HG03460 (cell line): ENCODE data around the gene ARGLU1.
A peak's percentile ranks its signal among the peaks of the same experiment; 100 is the strongest.

Source experiments
- ATAC-seq: cut with Tn5 transposase; IDR thresholded peaks from one replicate; pipeline ENCODE4 v1.9.1; 2021; ENCODE audit not compliant: unreplicated experiment

The ARGLU1 gene

GRCh38 chr13:106550570-106551135 lies 17.3 kb downstream of the ARGLU1 start:
- no peak for ATAC-seq

DNA sequence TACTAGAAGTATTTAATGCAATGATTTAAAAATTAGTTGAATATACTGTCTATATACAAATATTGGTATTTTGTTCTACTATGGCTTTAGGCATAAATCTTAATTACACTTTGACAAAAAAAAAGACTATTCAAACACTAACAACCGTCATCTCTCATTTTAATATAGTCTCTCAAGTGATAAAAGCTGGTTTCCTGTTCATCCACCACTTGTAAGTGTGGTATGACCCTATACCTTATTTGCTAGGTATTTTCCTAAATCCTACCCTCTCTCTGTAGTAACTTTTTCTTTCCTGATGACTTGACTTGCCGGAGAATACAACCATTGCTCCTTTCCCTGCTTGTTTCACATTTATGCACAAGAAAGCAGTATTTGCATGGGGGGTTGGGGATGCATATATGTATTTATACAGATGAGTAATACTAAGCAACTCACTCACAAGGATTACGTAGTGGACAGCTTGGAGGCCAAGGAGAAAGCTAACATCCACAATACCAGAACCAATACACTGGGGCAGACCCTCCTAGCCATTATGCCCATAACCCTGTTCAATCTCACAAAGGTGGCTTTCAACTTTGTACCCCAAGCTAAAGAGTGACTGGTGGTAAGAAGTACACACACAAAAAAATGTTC lies 19.8 kb downstream of the ARGLU1 start:
- ATAC-seq, result no peak

DNA sequence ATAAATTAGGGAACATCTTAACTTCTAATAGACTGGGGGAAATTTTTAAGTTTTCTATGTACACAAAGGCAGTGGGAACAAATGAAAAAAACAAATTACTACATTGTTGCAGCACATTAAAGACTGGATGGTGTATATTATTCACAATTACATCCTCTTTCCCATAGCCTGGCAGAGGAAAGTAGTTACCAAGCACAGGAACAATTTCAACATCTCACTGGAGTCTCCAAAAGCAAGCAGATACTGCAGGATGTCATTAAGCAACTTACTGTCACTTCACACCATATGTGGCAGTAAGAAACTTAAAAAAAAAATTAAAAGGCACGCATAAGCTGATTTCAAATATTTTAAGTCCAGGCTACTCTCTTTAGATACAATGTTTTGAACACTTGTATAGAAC lies 26.1 kb downstream of the ARGLU1 start:
- ATAC-seq, result no peak

DNA sequence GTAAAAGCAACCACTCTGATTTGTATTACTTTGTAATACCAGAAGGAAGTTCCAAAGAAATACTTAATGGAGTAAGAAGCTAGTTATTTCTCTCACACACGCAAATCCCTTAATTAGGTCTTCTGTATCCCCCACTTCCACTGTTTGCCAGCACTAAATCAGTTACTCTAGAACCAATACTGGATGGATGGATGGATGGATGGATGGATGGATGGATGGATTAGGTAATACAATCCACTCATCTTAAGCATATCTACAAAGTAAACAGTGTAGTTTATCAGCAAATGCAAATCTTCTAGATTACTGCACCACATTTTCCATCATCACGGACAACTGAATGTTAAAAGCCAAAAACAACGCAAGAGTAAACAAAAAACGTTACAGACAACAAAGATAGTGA lies 27.3 kb downstream of the ARGLU1 start:
- no peak for ATAC-seq

DNA sequence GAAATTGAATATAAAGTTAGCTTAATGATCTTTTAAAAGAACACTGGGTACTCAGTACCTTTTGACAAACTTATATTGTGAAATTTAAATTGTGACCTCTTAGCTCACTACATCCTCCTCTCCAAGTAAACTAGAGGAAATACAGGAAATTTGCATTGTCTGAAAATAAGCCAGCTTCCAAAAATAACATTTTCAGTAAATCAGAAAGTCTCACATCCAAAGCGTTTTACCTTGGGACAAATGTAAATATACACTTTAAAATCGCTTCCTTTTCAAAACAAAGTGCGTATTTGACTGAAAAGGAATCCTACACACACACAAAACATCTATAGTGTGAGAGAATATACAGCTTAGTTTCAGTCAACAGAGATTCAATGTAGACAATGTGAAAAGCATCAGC lies 30.4 kb downstream of the ARGLU1 start:
- no peak for ATAC-seq

DNA sequence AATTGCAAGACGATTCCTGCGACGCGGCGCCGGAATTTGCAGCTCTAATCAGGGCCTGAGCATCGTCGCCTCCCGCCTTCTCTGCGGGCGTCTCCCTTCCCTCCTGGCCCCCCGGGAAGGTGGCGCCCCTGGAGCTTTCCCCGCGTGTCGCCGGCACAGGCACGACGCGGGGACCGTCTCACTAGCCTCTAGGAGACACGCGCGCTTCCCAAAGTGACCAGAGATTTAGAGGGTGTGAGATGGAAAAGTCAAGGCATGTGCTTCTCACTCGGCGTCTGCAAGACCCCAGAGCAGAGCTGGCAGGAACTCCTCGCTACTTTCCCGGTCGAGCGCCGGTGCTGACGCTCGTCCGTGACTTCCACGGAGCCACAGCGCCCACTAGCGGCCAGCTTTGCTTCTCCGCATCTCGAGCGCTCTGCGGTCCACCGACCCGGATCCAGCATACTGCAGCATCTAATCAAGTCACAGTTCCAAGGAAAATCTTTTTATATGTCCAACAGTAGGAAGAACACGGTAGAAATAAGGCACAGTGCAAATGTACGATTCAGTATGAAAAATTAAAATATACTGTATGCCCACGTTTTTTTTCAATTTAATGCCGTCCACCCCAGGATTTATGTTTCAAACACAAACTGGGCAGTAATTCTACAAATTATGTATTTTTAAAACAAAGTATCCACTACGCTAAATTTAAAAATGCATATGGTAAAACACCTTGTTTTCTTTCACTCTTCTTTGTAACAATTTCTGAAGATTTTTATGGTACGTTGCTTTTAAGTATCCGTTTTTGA lies 31.5 kb downstream of the ARGLU1 start:
- peak; percentile 48 for ATAC-seq

DNA sequence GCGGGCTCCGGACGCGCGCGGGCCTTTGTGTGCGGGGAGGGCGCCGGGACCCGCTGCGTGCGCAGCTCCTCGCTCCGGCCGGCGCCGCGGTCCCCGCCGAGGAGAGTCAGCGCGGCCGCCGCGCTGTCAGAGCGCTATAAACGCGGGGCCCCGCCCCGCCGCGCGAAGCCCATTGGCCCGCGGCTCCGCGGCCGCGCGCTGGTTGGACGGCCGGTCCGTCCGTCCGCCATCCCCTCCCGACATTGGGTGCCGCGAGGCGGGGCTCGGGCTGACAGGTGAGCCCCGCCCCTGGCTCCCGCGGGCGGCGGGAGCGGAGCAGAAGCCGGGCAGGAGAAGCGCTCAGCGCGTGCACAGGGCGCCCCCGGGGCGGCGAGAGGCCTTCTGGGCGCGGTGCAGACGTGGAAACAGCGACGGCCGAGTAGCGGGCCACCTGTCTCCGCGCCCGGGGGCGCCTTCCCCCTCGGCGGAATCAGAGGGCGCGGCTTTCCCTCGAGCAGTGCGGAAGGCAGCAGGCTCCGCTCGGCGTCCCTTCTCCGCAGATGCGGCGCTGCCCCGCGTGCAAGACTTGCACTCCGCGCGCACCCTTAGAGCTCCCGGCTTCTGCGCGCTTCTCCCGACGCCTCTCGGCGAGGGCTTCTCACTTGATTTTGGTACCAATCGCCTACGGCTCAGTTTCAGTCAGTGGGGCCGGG lies 32.2 kb downstream of the ARGLU1 start, which contains the start of gene EFNB2:
TSS of gene EFNB2 (minus strand) at position 111 of the 692 bp plus-strand sequence. CDS start 698 bp downstream, outside the sequence.
- ATAC-seq, result peak; percentile 93

GRCh38 chr13:106534639-106535551 lies 33.0 kb downstream of the ARGLU1 start:
- ATAC-seq, result peak; percentile 11

- ATAC-seq, result no peak
Observed at GRCh38 chr13:106533943-106534638, 33.8 kb downstream of the ARGLU1 start.

DNA sequence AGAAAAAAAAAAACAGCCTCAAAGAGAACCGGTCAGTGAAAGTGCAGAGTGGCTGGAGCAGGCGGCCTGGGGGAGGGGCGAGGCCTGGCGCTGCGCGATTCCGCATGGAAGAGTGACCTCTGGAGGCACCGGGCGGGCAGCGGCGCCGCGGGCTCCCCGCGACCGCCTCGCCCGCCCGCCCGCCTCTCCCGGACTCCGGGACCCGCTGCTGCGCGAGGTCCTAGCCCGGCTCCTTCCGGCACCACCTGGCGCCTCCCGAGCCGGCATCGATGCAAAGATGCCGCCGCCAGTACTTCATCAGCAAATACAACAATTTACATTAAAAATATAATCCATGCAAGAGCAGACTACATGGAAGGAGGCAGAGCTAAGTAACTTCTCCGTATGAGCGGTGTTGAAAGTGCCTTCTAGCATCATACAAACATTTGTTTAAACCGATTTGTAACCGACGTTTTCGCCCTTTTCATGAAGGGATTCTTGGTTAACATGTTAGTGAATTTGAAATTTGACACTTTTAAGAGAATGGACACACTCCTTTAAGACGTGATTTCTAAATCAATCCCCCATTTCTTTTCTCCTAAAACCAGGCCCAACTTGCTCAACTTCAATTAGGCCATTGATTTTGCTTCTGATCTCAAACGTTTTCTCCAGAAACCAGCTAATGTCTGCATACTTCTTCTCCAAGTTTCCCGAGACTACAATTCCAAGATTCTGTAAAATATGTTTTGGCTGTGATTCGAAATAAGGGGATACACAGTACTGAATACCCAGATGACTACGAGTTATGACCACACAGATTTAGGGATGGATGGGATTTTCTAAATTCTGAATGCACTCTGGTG lies 34.6 kb downstream of the ARGLU1 start:
- ATAC-seq, result no peak

- no peak for ATAC-seq
Observed at GRCh38 chr13:106532111-106532929, 35.6 kb downstream of the ARGLU1 start.

DNA sequence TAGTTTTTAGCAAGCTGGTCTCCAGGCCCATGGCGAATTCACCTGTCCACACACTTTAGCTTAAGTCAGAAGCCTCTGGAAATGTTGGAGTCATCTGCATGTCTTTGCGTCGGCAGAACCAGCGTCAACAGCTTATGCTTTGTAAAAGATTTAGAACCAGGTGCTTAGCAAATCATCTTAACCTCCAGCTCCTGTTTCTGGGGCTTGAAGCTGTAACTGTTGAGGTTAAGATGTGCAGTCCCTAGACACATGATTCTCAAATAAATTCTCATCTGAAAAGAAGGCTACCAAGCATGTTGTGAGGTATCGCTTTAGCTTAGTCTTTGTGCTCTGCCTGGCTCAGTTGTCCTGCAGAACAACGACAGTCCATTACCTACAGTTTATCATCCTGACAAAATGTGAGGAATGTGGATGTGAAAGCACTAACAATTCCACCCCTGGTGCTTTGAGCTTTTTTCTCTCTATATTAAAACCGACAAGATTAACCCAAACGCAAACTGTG lies 36.9 kb downstream of the ARGLU1 start:
- ATAC-seq, result no peak

DNA sequence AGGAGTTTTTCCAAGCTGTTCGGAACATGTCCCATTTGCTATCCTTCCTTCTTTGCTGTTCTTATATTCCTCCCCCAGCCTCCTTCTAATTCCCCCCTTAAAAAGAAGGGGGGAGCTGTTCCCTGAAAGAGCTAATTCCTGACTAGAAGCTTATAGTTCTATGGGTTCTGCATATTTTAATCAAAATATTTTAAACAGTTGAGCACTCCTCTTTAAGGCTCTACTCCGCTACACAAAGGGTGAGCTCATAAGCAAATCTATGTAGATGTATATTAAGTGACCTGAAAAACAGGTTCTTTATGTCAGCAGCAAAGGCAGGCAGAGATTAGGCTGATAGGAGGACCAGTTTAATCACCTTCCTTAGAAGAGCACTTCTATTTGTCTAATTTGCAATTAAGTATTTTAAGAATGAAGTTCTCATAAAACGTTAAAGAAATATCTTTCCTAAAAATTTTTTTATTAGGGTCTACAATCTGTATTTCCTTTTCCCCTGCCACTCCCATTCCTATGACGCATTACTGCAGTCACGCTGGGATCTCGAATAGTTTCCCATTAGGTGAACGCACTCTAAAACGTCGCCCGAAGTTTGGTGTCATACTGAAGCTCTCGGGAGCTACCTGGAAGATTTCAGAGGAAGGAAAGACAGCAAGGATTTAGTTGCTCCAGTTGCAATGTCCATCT lies 37.6 kb downstream of the ARGLU1 start:
- ATAC-seq, result no peak

- ATAC-seq, result no peak
Observed at GRCh38 chr13:106529415-106530170, 38.3 kb downstream of the ARGLU1 start.

GRCh38 chr13:106528718-106529414 lies 39.1 kb downstream of the ARGLU1 start:
- ATAC-seq, result no peak

- ATAC-seq, result no peak
Observed at GRCh38 chr13:106527826-106528225, 40.1 kb downstream of the ARGLU1 start.
